ENCODE results near the gene TOLLIP. TPM values are rescaled to one million over a fixed set of nuclear protein-coding genes. Genes with fewer than 3 reads are reported as not detected.

Gene TOLLIP
- total RNA-seq, 2 donors from 2014 or later: 53.2 to 56.4 TPM

- DNase-seq (ENCODE audit: low spot score): no peak
- Mint-ChIP-seq H3K27me3 (peaks cover 19 to 30% of the 10 kb centered on the region in 2 donors), H3K27ac (no peak overlapping the region), H3K9me3 (no peaks in the 10 kb centered on the region), H3K36me3 (no peaks in the 10 kb centered on the region), H3K4me3 (no peak overlapping the region), H3K4me1 (ENCODE audit: low read depth in 2 of 2) (no peaks in the 10 kb centered on the region)
- no peak for ATAC-seq
Observed at GRCh38 chr11:1317432-1317831, 8.0 kb upstream of the TOLLIP start.

GRCh38 chr11:1310772-1311468 lies 1.5 kb upstream of the TOLLIP start:
- Mint-ChIP-seq H3K4me1 (ENCODE audit: low read depth in 2 of 2) (peaks cover 27 to 32% of the 10 kb centered on the region in 2 donors), H3K4me3 (peak overlapping the region; percentile 91), H3K9me3 (no peaks in the 10 kb centered on the region), H3K36me3 (peaks cover 5% of the 10 kb centered on the region), H3K27me3 (peaks cover 5 to 8% of the 10 kb centered on the region in 2 donors), H3K27ac (peak overlapping the region; percentile 91 to 93)
- DNase-seq (ENCODE audit: low spot score) (no peak), ATAC-seq (no peak)

GRCh38 chr11:1310318-1310687 lies 871 bp upstream of the TOLLIP start:
- DNase-seq (ENCODE audit: low spot score) (no peak), ATAC-seq (no peak)
- Mint-ChIP-seq H3K36me3 (peaks cover 5% of the 10 kb centered on the region), H3K4me1 (ENCODE audit: low read depth in 2 of 2) (peaks cover 27 to 32% of the 10 kb centered on the region in 2 donors), H3K4me3 (peak overlapping the region; percentile 91), H3K27me3 (peaks cover 2 to 5% of the 10 kb centered on the region in 2 donors), H3K9me3 (no peaks in the 10 kb centered on the region), H3K27ac (peak overlapping the region; percentile 91 to 93)

GRCh38 chr11:1308743-1309497 lies 512 bp downstream of the TOLLIP start:
- ATAC-seq: peak; percentile 65 to 77
- peaks cover 27 to 32% of the 10 kb centered on the region in 2 donors for H3K4me1 Mint-ChIP-seq (ENCODE audit: low read depth in 2 of 2)

GRCh38 chr11:1307998-1308742 lies 1.3 kb downstream of the TOLLIP start:
- peaks cover 5% of the 10 kb centered on the region for H3K36me3 Mint-ChIP-seq
- H3K27me3 Mint-ChIP-seq: no peaks in the 10 kb centered on the region
- peak overlapping the region; percentile 33 to 68 for H3K27ac Mint-ChIP-seq
- H3K4me3 Mint-ChIP-seq: peak overlapping the region; percentile 73
- ATAC-seq (no peak), DNase-seq (ENCODE audit: low spot score) (no peak)
- no peaks in the 10 kb centered on the region for H3K9me3 Mint-ChIP-seq
- peaks cover 30 to 35% of the 10 kb centered on the region in 2 donors for H3K4me1 Mint-ChIP-seq (ENCODE audit: low read depth in 2 of 2)

More at GRCh38 chr11:1308743-1309497, 512 bp downstream of the TOLLIP start:
- Mint-ChIP-seq H3K4me3 (peak overlapping the region; percentile 73), H3K9me3 (no peaks in the 10 kb centered on the region), H3K27me3 (peaks cover 0 to 3% of the 10 kb centered on the region in 2 donors), H3K27ac (peak overlapping the region; percentile 33 to 68), H3K36me3 (peaks cover 5% of the 10 kb centered on the region)
- DNase-seq (ENCODE audit: low spot score): no peak

- H3K27me3 Mint-ChIP-seq: no peaks in the 10 kb centered on the region
- peaks cover 5% of the 10 kb centered on the region for H3K36me3 Mint-ChIP-seq
- H3K27ac Mint-ChIP-seq: peak overlapping the region; percentile 41 to 63
- DNase-seq (ENCODE audit: low spot score) (no peak), ATAC-seq (no peak)
- no peaks in the 10 kb centered on the region for H3K9me3 Mint-ChIP-seq
- peaks cover 38 to 40% of the 10 kb centered on the region in 2 donors for H3K4me1 Mint-ChIP-seq (ENCODE audit: low read depth in 2 of 2)
- H3K4me3 Mint-ChIP-seq: peak overlapping the region; percentile 45
Observed at GRCh38 chr11:1307163-1307870, 2.1 kb downstream of the TOLLIP start.

GRCh38 chr11:1306186-1307162 lies 3.0 kb downstream of the TOLLIP start:
- H3K4me1 Mint-ChIP-seq (ENCODE audit: low read depth in 2 of 2): peaks cover 38 to 39% of the 10 kb centered on the region in 2 donors
- no peaks in the 10 kb centered on the region for H3K9me3 Mint-ChIP-seq
- peak overlapping the region; percentile 45 for H3K4me3 Mint-ChIP-seq
- H3K36me3 Mint-ChIP-seq: peaks cover 5% of the 10 kb centered on the region
- ATAC-seq (no peak), DNase-seq (ENCODE audit: low spot score) (no peak)
- H3K27ac Mint-ChIP-seq: peak overlapping the region; percentile 41 to 63
- H3K27me3 Mint-ChIP-seq: no peaks in the 10 kb centered on the region

GRCh38 chr11:1305501-1306056 lies 3.9 kb downstream of the TOLLIP start:
- H3K4me1 Mint-ChIP-seq (ENCODE audit: low read depth in 2 of 2): peaks cover 29 to 31% of the 10 kb centered on the region in 2 donors
- DNase-seq (ENCODE audit: low spot score) (no peak), ATAC-seq (no peak)
- no peaks in the 10 kb centered on the region for H3K9me3 Mint-ChIP-seq
- no peak overlapping the region for H3K27ac Mint-ChIP-seq
- H3K36me3 Mint-ChIP-seq: peaks cover 2% of the 10 kb centered on the region
- H3K4me3 Mint-ChIP-seq: no peak overlapping the region
- no peaks in the 10 kb centered on the region for H3K27me3 Mint-ChIP-seq

GRCh38 chr11:1305063-1305495 lies 4.4 kb downstream of the TOLLIP start:
- Mint-ChIP-seq H3K36me3 (no peaks in the 10 kb centered on the region), H3K27me3 (no peaks in the 10 kb centered on the region), H3K27ac (no peak overlapping the region), H3K9me3 (no peaks in the 10 kb centered on the region), H3K4me1 (ENCODE audit: low read depth in 2 of 2) (peaks cover 26 to 31% of the 10 kb centered on the region in 2 donors), H3K4me3 (no peak overlapping the region)
- DNase-seq (ENCODE audit: low spot score) (no peak), ATAC-seq (no peak)

- DNase-seq (ENCODE audit: low spot score) (no peak), ATAC-seq (no peak)
- Mint-ChIP-seq H3K27me3 (no peaks in the 10 kb centered on the region), H3K4me3 (no peak overlapping the region), H3K4me1 (ENCODE audit: low read depth in 2 of 2) (peaks cover 26 to 31% of the 10 kb centered on the region in 2 donors), H3K36me3 (no peaks in the 10 kb centered on the region), H3K9me3 (no peaks in the 10 kb centered on the region), H3K27ac (no peak overlapping the region)
Observed at GRCh38 chr11:1304380-1304779, 5.1 kb downstream of the TOLLIP start.

GRCh38 chr11:1303973-1304372 lies 5.5 kb downstream of the TOLLIP start:
- H3K4me3 Mint-ChIP-seq: no peak overlapping the region
- ATAC-seq (no peak), DNase-seq (ENCODE audit: low spot score) (no peak)
- no peak overlapping the region for H3K27ac Mint-ChIP-seq
- H3K4me1 Mint-ChIP-seq (ENCODE audit: low read depth in 2 of 2): peaks cover 26 to 34% of the 10 kb centered on the region in 2 donors
- no peaks in the 10 kb centered on the region for H3K27me3 Mint-ChIP-seq
- no peaks in the 10 kb centered on the region for H3K9me3 Mint-ChIP-seq
- no peaks in the 10 kb centered on the region for H3K36me3 Mint-ChIP-seq

- no peaks in the 10 kb centered on the region for H3K36me3 Mint-ChIP-seq
- no peak for ATAC-seq
- H3K4me1 Mint-ChIP-seq (ENCODE audit: low read depth in 2 of 2): peaks cover 22 to 34% of the 10 kb centered on the region in 2 donors
- H3K27ac Mint-ChIP-seq: no peak overlapping the region
- H3K4me3 Mint-ChIP-seq: no peak overlapping the region
- no peaks in the 10 kb centered on the region for H3K9me3 Mint-ChIP-seq
- DNase-seq (ENCODE audit: low spot score): no peak
- H3K27me3 Mint-ChIP-seq: no peaks in the 10 kb centered on the region
Observed at GRCh38 chr11:1303126-1303821, 6.2 kb downstream of the TOLLIP start.

All from natural killer cell treated with Interleukin-12 subunit alpha and Interleukin-12 subunit beta and Interleukin-15 and Interleukin-18, amount 100 ng/mL, for 72 hours (primary cell).